Measurements from ENCODE around the gene DNAI2.

DNA sequence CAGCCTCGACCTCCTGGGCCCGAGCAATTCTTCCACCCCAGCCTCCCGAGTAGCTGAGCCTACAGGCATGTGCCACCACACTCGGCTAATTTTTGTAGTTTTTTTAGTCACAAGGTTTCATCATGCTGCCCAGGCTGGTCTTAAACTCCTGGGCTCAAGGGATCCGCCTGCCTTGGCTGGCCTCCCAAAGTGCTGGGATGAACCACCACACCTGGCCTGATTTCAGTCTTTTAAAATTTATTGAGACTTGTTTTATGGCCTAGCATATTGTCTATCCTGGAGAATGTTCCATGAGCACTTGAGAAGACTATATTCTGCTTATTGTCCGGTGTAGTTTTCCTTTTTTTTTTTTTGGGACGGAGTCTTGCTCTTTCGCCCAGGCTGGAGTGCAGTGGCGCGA, 18.5 kb downstream of the DNAI2 start:
- TF ChIP-seq, protein P1, sequence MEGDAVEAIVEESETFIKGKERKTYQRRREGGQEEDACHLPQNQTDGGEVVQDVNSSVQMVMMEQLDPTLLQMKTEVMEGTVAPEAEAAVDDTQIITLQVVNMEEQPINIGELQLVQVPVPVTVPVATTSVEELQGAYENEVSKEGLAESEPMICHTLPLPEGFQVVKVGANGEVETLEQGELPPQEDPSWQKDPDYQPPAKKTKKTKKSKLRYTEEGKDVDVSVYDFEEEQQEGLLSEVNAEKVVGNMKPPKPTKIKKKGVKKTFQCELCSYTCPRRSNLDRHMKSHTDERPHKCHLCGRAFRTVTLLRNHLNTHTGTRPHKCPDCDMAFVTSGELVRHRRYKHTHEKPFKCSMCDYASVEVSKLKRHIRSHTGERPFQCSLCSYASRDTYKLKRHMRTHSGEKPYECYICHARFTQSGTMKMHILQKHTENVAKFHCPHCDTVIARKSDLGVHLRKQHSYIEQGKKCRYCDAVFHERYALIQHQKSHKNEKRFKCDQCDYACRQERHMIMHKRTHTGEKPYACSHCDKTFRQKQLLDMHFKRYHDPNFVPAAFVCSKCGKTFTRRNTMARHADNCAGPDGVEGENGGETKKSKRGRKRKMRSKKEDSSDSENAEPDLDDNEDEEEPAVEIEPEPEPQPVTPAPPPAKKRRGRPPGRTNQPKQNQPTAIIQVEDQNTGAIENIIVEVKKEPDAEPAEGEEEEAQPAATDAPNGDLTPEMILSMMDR (IDR thresholded peaks at IDR 0.05) = no peak
- no peak for TF ChIP-seq POLR2A (IDR thresholded peaks at IDR 0.05)
